Measurements from ENCODE around the gene SLC24A4. TPM values are rescaled to one million over a fixed set of nuclear protein-coding genes. Genes with fewer than 3 reads are reported as not detected.

Gene SLC24A4
- total RNA-seq, 1 donor from 2014 or later: 1.5 TPM

- H3K4me1 ChIP-seq: no peaks in the 10 kb centered on the region
- H3K4me3 ChIP-seq: no peak overlapping the region
- TF ChIP-seq POLR2A (IDR thresholded peaks at IDR 0.05): no peak
- no peak for TF ChIP-seq POLR2AphosphoS5 (IDR thresholded peaks at IDR 0.05; ENCODE audit: insufficient read depth in 1 of 2, low read depth in 1 of 2)
- TF ChIP-seq CTCF (IDR thresholded peaks at IDR 0.05): no peak
- H3K9me3 ChIP-seq: no peaks in the 10 kb centered on the region
- H3K27ac ChIP-seq: no peak overlapping the region
- H3K36me3 ChIP-seq: no peaks in the 10 kb centered on the region
- intact Hi-C loops (cut with DNase I): no loop called here
- H3K27me3 ChIP-seq: no peaks in the 10 kb centered on the region
- no peak for DNase-seq (ENCODE audit: extremely low spot score in 2 of 2)
These were observed 112.2 kb downstream of the SLC24A4 start for GRCh38 chr14:92435154-92435553.

- no peak overlapping the region for H3K27ac ChIP-seq
- H3K4me1 ChIP-seq: no peaks in the 10 kb centered on the region
- no peak for DNase-seq (ENCODE audit: extremely low spot score in 2 of 2)
- no peak overlapping the region for H3K4me3 ChIP-seq
- H3K36me3 ChIP-seq: no peaks in the 10 kb centered on the region
- no peaks in the 10 kb centered on the region for H3K9me3 ChIP-seq
- TF ChIP-seq POLR2A (IDR thresholded peaks at IDR 0.05) (no peak), POLR2AphosphoS5 (IDR thresholded peaks at IDR 0.05; ENCODE audit: insufficient read depth in 1 of 2, low read depth in 1 of 2) (no peak), CTCF (IDR thresholded peaks at IDR 0.05) (no peak)
- no peaks in the 10 kb centered on the region for H3K27me3 ChIP-seq
- intact Hi-C loops (cut with DNase I): no loop called here
These were observed 113.3 kb downstream of the SLC24A4 start for GRCh38 chr14:92436115-92436776.

GRCh38 chr14:92437309-92437708 lies 114.3 kb downstream of the SLC24A4 start:
- Histone ChIP-seq H3K9me3 (no peaks in the 10 kb centered on the region), H3K27ac (no peak overlapping the region), H3K4me1 (no peaks in the 10 kb centered on the region), H3K27me3 (no peaks in the 10 kb centered on the region), H3K36me3 (no peaks in the 10 kb centered on the region), H3K4me3 (no peak overlapping the region)
- TF ChIP-seq CTCF (IDR thresholded peaks at IDR 0.05) (no peak), POLR2A (IDR thresholded peaks at IDR 0.05) (no peak), POLR2AphosphoS5 (IDR thresholded peaks at IDR 0.05; ENCODE audit: insufficient read depth in 1 of 2, low read depth in 1 of 2) (no peak)
- DNase-seq (ENCODE audit: extremely low spot score in 2 of 2): no peak
- intact Hi-C loops (cut with DNase I): no loop called here

GRCh38 chr14:92437729-92438285 lies 114.8 kb downstream of the SLC24A4 start:
- Histone ChIP-seq H3K27me3 (no peaks in the 10 kb centered on the region), H3K27ac (no peak overlapping the region), H3K36me3 (no peaks in the 10 kb centered on the region), H3K4me3 (no peak overlapping the region), H3K9me3 (no peaks in the 10 kb centered on the region), H3K4me1 (no peaks in the 10 kb centered on the region)
- DNase-seq (ENCODE audit: extremely low spot score in 2 of 2): no peak
- TF ChIP-seq POLR2AphosphoS5 (IDR thresholded peaks at IDR 0.05; ENCODE audit: insufficient read depth in 1 of 2, low read depth in 1 of 2): no peak
- no peak for TF ChIP-seq CTCF (IDR thresholded peaks at IDR 0.05)
- no peak for TF ChIP-seq POLR2A (IDR thresholded peaks at IDR 0.05)
- intact Hi-C loops (cut with DNase I): no loop called here

Measured in vagina (tissue), 2 donors.